ENCODE results near the gene GLCCI1.

GRCh38 chr7:8131694-8132605, 163.4 kb downstream of the GLCCI1 start:
- TF ChIP-seq EP300 (conservative IDR thresholded peaks at IDR 0.05; ENCODE audit: poor library complexity, severe bottlenecking) (no peak), POLR2AphosphoS5 (IDR thresholded peaks at IDR 0.05) (no peak), TAF1 (IDR thresholded peaks at IDR 0.05; ENCODE audit: low read depth) (no peak), CTCF (IDR thresholded peaks at IDR 0.05; ENCODE audit: poor library complexity, severe bottlenecking) (no peak), SMC3 (conservative IDR thresholded peaks at IDR 0.05; ENCODE audit: poor library complexity) (no peak), RAD21 (conservative IDR thresholded peaks at IDR 0.05) (no peak), EZH2 (IDR thresholded peaks at IDR 0.05; ENCODE audit: borderline replicate concordance, insufficient read depth, low read length, poor library complexity, severe bottlenecking) (no peak), REST (IDR thresholded peaks at IDR 0.05; ENCODE audit: borderline replicate concordance) (no peak), MXI1 (conservative IDR thresholded peaks at IDR 0.05; ENCODE audit: poor library complexity, severe bottlenecking) (no peak)
